Fibroblast of skin of right biceps (primary cell): ENCODE data around the gene COL23A1.

Source experiments
- DNase-seq: peaks from one replicate; pipeline ENCODE4 v3.0.0-alpha.2; 2013

COL23A1 gene

DNA sequence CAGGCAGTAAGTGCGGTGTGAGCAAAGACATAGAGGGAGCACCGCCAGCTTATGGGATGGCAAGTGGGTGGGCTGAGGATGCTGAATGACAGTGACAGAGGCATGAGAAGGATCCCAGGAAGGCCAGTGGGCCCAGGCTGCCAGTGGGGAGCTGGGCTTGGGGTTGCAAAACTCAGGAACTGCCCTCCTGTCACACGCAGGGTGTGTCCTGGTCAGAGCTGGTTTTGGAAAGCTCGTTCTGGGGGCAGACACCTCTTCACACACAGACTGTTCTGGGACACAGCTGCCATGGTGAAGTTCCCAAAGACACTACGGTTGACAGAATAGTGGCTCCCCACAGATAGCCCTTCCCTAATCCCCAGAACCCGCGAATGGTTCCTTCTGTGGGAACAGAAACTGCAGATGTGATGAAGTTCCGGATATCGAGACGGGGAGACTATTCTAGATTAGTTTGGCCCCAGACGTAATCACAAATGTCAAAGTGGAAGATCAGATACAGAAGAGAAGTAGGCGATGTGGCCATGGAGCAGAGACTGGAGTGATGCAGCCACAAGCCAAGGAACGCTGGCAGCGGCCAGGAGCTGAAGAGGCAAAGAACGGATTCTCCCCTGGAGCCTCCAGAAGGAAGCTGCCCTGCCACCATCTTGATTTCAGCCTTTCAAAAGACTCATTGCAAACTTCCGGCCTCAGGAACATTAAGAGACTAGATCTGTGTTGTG is 159.0 kb downstream of the COL23A1 start:
- no peak for DNase-seq

DNA sequence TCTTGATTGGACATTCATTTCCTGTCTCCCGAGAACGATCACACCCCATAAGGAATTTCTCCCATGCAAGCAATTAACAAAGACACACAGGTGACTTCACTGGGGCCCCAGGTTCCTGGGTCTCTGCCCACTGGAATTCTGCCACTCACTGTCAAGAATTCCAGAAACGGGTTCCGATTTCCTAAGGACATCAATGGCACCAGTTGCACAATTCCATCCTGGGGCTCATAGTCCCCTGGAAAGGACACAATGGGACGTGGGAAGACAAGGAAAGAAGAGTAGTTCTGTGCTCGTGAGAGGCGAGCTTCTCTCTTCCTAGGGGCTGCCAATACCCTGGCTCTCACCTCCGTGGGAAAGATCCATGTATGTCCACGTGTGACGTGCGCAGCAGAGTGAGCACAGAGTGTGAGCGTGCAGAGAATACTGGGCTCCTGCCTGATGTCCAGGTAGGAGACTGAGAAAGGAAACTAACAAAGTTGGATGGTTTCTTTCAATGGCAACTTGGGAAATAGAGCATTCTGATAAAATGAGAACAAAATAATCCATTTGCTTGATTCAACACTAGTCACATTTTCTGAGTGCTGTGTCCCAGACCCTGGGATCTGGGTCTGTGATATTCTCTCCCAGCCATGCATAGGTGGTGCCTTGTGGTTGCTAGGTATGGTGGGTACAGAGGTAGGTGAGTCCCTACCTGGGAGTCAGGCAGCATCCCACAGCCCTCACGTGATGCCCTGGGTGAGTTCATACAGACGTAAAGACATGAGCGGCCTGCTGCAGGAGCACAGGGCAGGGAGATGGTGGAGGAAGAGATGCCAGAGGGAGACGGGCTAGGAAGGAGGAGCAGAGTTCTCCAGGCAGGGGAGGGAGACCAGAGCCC is 159.8 kb downstream of the COL23A1 start:
- no peak for DNase-seq

DNA sequence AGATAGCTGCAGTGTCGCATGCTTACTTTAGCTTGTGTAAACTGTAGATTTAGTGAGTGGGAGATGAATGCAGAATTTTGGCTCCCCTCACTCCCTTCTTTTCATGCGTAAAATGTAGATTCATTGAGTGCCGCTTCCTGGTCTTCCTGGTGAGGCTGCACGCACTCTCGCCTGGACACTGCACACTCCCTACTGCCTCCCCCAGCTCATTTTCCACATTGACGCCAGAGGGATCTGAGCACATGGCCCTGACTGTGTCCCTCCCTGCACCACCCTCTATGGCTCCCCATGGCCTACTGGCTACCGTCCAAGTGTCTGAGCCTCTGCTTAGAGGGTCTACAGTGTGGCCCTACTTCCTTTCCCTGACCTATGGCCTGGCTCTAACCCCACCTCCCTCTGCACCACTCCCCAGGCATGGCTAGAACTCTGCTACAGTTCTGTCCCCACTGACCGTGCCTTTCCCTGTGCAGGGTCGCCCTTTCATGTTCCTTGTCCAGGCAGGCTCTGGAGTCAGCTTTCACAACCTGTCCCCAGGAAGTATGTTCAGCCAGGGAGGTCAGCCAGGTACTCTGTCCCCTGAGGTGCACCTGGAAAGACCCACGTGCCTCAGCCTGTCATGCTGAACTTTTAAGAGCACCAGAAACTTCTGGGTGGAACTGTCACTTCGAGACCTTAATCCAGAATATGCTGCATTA is 160.6 kb downstream of the COL23A1 start:
- no peak for DNase-seq

DNA sequence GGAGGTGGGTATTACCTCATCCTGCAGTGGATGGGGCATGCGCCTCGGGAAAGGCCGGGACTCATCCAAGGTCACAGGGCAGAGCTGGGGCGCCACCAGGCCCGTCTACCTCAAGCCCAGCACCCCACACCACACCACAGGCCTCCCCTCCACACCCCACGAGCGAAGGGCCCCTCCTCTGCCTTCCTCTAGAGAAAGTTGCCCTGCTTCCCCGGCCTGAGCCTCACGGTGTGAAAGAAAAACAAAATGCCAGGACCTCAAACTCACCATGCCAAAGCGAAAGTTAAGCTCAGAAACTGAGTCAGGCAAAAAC is 161.1 kb downstream of the COL23A1 start:
- DNase-seq, result no peak

DNA sequence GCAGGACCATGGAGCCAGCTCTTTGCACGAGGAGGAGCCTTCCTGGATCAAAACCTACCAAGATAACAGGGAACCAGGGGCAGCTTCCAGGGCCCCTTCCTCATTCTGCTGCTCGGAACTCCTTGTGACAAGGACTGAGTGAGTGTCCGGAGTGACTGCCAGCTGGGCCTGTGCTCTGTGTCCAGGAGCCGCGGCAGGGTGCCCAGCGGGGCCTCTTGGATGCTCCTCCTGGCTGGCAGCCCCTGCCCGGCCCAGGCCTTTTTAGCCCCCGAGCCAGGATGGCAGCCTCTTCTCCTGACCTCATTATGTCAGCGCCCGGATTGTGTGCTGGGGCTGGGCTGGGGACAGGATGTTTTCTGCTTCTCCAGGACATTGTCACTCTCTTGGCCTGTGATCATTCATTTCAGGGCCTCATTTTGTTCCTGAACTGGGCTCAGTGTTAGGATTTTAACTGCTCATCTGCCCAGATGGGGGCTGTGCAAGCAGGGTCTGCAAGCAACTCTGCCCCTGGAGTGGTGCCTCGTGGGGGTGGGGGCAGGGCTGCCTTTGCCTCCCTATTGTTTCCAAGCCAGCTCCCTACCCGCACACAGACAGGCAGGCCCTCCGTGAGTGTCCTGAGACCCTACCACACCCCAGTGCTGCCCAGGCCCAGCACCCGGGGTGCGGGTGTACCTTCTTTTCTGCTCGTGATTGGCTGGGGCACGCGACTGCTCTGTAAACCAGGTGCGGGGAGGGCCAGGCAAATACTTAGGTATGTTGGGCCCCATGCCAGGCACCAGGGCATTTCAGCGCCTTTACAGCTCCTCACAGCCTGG is 161.6 kb downstream of the COL23A1 start:
- no peak for DNase-seq

DNA sequence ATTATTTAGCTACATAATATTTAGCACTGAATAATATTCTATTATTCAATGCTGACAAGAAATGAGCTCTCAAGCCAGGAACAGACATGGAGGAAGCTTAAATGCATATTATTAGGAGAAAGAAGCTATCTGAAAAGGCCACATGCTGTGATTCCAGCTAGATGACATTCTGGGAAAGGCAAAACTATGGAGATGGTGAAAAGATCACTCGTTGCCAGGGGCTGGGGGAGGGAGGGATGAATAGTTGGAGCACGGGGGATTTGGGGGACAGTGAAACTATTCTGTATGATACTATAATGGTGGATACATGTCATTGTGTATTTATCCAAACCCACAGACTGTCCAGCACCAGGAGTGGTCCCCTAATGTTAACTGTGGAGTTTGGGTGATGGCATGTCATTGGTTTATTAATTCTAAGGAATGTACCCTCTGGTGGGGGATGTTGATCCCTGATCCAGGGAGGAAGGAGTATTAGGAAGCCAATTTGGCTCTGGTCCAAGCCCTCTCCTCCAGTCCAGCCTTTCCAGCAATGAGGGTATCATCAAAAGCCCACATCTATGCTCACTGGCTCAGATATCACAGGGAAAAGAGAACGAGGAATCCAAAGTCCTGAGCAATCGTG is 162.5 kb downstream of the COL23A1 start:
- DNase-seq, result no peak

DNA sequence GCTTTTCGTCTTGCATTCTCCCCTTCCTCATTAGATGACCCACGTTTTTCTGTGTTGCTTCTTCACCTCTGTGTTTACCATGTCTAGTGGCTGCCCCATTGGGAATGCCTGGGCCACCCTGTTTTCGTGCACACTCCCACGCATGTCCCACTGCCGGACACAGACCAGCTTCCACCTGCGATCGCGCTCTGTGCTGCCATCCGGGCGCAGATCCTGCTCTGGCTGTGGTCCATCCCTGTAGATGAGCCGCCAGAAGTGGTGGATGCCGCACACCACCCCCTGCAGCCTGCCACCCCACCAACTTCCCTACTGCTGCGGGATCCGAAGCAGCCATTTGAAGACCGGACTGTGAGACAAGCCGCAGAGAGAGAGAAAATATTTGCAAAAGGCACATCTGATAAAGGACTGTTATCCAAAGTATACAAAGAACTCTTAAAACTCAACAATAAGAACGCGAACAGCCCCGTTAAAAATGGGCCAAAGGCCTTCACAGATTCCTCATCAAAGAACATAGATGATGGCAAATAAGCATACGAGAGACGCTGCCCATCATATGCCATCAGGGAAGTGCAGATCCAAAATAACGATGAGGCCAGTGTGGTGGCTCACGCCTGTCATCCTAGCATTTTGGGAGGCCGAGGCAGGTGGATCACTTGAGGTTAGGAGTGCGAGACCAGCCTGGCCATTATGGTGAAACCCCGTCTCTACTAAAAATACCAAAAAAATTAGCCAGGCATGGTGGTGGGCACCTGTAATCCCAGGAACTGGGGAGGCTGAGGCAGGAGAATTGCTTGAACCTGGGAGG is 163.7 kb downstream of the COL23A1 start:
- DNase-seq, result no peak

DNA sequence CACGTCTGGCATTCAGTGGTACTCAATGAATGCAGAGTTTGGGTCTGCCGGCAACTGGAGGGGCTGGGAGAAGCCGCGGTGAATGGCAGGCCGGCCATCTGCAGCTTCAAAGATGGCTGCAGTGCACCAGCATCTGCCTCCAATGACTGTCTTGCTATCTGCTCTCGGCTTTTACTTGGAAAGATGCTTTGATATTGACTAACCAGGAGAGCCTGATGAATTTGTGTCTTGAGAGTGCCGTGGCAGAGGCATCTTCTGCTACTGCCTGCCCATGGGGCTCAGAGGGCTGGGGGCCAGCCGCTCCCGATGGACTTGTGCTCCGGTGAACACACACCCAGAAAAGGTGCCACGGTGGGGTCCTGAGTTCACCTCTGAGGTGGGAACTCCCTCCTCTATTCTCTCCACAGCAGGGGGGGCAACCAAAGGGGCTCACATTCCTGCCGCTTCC is 164.5 kb downstream of the COL23A1 start:
- no peak for DNase-seq

DNA sequence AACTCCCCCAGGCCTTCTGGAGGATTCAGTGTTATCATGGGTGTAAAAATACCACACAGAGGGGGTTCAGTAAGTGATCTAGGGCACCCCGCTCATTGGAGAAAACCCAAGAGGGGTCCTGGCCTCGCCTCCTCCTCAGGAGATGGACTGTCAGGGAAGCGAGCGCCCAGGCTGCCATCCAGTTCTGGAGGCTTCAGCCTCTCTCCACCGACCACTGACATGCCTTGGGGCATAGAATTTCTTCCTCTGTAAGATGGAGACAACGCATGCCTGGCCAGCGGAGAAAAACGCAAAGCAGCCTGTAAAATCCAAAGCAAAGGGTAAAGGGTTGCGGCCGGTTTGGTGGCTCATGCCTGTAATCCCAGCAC is 165.4 kb downstream of the COL23A1 start:
- DNase-seq, result no peak

DNA sequence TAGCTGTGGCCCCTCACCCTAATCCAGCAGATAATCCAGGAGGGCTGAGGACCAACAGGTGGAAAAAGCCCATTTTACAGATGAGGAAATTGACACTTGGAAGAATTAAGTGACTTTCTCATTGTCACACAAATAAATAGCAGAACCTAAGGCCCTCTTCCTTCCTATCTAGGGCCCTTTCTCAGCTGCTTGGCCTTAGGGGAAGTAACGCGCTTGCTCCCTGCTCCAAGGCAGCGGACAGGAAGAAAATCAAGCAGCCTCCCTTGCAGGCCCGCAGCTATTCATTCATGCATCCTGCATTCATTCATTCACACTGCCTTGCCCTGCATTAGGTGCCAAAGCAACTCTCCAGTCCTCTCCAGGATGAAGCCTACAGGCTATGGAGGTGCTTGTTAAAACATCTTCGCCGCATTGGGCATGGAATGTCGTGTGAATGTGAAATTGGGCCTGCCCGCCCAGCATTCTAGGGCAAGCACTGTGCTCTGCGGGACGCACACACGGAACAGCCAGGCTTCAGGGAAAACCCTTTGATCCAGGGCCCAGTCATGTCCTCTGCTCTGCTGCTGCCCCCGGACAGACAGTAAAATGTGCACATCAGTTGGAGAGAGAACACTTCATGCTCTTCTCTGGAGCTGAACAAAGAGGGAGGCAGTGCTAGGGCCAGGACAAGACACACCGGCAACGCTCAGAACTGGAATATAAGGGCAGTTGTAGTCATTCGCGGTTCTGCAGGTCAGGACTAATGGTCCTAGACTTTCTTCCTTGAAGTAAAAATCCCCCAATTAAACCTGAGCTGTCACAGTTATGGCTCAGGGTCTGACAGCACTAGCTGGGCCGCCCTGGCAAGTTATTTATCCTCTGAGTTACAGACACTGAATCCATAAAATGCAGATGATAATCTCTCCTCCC is 166.0 kb downstream of the COL23A1 start:
- DNase-seq, result no peak

DNA sequence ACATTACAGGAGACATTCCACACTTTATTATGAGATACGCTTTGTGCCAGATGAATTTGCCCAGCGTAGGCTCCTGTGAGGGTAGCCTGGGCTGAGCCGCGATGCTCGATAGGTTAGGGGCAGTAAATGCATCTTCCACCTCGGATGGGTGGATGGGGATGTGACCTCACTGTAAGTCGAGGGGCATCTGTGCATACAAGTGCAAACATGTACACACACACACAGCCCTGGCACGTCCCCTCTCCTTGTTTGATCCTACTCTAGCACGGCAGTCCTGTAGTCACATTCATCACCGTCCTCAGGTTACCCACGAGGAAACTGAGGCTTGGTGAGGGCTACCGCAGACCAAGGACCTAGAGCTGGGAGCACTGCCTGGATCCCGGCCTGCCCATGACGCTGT is 166.8 kb downstream of the COL23A1 start:
- no peak for DNase-seq

DNA sequence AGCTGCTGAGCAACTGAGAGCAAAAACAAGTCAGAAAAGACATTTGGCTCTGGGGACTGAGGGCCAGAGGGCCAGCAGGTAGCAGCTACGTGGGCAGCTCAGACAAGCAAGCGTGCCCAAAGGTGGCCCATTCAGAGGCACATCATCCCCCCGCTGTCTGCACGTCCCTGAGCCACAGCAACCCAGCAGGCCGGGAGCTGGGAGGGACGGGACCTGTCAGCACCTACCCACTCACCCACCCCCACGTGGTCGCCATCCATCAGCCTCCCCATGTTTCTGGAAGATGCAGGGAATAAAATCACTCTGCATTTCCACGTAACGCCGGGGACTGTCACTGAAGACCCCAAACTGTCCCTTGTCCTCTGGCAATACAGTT is 167.8 kb downstream of the COL23A1 start:
- DNase-seq, result no peak

DNA sequence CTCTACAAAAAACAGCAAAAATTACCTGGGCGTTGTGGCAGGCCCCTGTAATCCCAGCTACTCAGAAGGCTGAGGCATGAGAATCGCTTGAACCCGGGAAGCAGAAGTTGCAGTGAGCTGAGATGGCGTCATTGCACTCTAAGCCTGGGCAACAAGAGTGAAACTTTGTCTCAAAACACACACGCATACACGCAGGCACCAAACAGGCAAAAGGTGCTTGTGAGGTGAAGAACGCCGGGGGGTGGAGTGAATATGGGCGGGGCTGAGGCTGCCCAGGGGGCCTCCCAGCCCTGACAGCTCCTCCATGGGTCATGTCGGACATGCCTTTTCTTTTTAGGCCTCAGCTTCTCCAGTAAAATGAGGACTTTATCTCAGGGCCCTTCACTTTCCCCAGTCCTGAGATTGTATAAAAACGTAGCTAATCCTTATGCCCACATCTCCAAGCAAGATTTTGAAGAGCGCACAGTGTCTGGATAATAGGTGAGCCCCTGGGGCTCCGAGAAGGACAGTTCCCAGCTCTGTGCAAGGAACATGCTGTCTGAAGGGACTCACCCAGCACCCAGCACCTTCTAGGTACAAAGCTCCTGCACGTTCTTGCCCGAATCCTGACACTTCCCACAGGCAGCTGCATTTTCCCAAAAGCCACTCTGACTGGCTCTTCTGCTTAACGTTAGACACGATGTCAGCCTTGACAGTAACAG is 168.3 kb downstream of the COL23A1 start:
- DNase-seq, result no peak

DNA sequence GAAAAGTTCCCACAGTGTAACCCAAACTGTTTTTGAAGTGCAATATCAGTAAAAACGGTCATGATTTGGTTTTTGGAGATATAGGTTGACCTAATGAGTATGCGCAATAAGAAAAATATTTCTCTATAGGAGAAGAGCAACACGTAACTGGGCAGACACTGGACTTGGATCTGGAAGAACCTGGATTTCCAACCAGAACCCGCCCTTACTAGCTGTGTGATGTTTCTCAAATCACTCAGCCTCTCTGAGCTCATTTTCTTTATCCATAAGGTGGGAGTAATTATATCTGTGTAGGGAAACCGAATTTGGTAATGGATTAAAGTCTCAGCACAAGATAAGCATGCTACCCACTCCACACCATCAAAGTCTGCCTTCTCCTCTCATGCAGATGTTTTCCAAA is 169.1 kb downstream of the COL23A1 start:
- no peak for DNase-seq

DNA sequence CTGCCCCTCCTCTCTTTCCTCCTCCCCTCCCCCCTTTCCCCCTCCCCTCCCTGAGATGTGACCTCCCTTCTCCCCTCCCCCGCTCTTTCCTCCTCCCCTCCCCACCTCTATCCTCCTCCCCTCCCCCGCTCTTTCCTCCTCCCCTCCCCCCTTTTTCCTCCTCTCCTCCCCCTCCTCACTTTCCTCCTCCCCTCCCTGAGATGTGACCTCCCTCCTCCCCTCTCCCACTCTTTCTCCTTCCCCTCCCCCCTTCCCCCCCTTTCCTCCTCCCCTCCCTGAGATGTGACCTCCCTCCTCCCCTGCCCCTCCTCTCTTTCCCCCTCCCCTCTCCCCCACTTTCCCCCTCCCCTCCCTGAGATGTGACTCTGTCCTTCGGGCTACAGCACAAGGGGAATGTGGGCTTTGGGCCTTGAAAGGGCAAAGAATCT is 169.8 kb downstream of the COL23A1 start:
- DNase-seq, result no peak

DNA sequence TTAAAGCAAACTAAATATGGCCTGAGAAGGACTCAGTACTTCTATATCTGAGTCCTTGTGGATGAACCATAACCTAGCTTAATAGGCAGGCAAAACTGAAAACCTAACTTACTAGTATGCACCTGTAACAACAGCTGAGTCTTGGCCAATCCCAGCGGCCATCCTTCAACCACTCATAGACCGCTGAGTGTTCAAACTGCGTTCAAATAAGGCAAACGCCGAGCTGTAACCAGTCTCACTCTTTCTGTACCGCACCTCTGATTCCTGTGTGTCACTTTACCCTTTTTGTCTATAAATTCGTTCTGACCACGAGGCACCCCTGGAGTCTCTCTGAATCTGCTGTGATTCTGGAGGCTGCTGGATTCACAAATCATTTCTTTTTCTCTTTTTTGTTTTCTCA is 170.5 kb downstream of the COL23A1 start:
- DNase-seq, result no peak

DNA sequence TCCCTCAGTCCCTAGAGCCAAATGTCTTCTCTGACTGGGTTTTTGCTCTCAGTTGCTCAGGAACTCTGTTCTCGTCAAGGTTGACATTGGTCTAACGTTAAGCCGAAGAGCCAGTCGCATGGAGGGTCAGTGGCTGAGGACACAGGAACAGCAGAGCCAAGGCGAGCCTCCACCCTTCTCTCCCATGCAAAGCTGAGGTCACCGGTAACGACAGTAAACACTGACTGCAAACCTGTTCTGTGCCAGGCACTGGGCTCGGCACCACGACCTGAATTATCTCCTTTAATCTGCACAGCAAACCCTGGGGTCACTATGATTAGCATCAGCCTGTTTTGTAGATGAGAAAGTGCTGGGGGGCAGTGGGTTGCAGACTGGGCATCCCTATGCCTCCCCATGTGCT is 171.0 kb downstream of the COL23A1 start:
- no peak for DNase-seq

DNA sequence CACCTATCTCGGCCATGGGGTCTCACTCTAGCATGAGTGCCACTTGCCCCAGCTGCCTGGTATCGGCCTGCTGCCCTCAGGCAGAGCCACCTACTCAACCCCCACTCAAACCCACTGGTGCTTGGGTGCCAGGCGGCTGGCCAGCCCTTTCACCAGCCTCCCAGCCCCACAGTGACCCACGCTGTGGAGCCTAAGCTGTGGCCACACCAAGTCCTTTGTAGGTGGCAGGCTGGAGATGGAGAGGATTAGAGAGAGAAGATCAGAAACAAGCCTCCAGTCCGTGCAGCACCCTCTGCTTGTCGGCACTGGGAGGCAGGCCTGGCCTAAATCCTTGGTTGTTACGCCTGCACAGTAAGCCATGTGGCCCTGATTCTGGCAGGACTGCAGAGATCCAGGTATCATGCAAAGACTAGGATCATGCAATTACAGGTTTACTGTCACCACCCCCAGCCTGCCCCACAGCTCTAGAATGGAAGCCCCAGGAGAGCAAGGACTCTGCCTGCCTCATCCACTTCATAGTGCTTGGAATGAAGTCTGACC is 171.7 kb downstream of the COL23A1 start:
- no peak for DNase-seq

DNA sequence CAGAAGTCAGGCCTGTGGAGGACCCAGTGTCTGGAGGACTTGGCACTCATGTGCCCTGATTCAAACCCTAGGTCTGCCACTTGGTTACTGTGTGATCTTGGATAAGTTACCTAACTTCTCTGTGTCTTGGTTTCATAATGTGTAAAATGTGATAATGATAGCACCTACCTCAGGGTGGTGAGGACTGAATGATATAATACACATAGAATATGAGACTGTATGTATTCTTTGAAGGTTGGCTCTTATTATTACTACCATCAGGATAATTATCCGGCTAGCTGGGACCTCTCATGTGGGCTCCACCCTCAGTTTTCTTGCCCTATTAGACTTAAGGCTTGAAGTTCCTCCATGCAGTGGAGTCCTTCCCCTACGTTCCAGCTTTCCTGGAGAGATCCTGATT is 172.2 kb downstream of the COL23A1 start:
- DNase-seq, result no peak

DNA sequence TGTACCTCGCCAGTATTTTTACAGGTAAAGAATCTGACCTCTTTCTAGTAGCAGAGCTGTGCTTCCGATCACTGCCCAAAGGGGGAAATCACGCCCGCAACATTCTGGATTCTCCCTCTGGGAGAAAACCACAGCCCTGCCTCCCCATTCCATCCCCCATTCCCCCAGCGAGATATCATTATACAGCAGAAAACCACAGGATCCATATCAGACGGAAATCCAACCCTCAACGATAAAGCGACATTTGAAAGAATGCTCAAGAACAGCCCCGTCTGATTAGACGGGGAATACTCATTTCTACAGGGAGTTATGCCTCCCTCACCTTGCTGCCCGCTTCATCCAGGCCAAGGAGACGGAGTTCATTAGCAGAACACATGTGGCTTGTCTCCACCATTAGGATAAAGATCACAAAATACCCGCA is 172.8 kb downstream of the COL23A1 start:
- peak; percentile 74 for DNase-seq
